K562 (cell line): ENCODE results near the gene PPP2R1A.

Experiments used
- FOXO4 ChIP-seq: fragments of 450-650 bp; formaldehyde crosslinking; IDR thresholded peaks from 2 replicates; pipeline ENCODE4 v1.4.0; 2020; ENCODE audit warnings: mild to moderate bottlenecking, moderate library complexity
- GABPA ChIP-seq: fragments of 200-800 bp; sonication (Bioruptor generic); conservative IDR thresholded peaks from 2 replicates; pipeline ENCODE4 v1.6.1; 2016; ENCODE audit warnings: low read depth, missing genetic modification characterization, missing compliant biosample characterization
- RBM22 ChIP-seq: fragments of 200-400 bp; formaldehyde crosslinking; IDR thresholded peaks from 2 replicates; pipeline ENCODE4 v1.6.1; 2018; ENCODE audit warnings: low read length, low read depth; ENCODE audit not compliant: poor library complexity, severe bottlenecking
- REST ChIP-seq, 2 experiments: fragments of 450-650 bp; formaldehyde crosslinking in 1 of 2; IDR thresholded peaks; 2 replicates each; pipeline versions ENCODE4 v1.4.0 to v1.6.1; 2014 to 2020; ENCODE audit warnings: mild to moderate bottlenecking in 2 of 2, borderline replicate concordance in 1 of 2, low read depth in 1 of 2
- SMARCA5 ChIP-seq: fragments of 450-650 bp; IDR thresholded peaks from 2 replicates; pipeline ENCODE4 v1.6.1; 2016
- SNRNP70 ChIP-seq: fragments of 200-400 bp; formaldehyde crosslinking; optimal IDR thresholded peaks from 2 replicates; pipeline ENCODE3; 2017; ENCODE audit warnings: low read depth, low read length
- TCF7 ChIP-seq: sonication (generic); IDR thresholded peaks from 2 replicates; pipeline ENCODE4 v1.6.1; 2016; ENCODE audit warnings: antibody characterized with exemption, borderline replicate concordance
- TFAM ChIP-seq: fragments of 250-450 bp; sonication (Bioruptor Pico); conservative IDR thresholded peaks from 2 replicates; pipeline ENCODE4 v1.5.0; 2021; ENCODE audit warnings: mild to moderate bottlenecking, moderate library complexity
- ZNF354B ChIP-seq: fragments of 250-450 bp; sonication (Bioruptor Pico); IDR thresholded peaks from 2 replicates; pipeline ENCODE4 v1.4.0; 2020

GRCh38 chr19:52212572-52213255, 22.9 kb downstream of the PPP2R1A start:
- TF ChIP-seq GABPA (tag) (no peak), RBM22 (no peak), TCF7 (no peak), TFAM (CRISPR knock-in tag) (no peak), REST (IDR thresholded peaks at IDR 0.05; ENCODE audit: borderline replicate concordance) (no peak), REST (CRISPR knock-in tag; IDR thresholded peaks at IDR 0.05; ENCODE audit: low read depth) (no peak), ZNF354B (CRISPR knock-in tag) (no peak), SNRNP70 (no peak), FOXO4 (CRISPR knock-in tag) (no peak), SMARCA5 (no peak)
